Measurements from ENCODE around the gene GMEB2.
"Not testable (repeated sequence)": the region's sequence is repeated elsewhere in the genome, so short reads cannot be mapped to it uniquely, and the experiment has no call there.

The GMEB2 gene, protein sequence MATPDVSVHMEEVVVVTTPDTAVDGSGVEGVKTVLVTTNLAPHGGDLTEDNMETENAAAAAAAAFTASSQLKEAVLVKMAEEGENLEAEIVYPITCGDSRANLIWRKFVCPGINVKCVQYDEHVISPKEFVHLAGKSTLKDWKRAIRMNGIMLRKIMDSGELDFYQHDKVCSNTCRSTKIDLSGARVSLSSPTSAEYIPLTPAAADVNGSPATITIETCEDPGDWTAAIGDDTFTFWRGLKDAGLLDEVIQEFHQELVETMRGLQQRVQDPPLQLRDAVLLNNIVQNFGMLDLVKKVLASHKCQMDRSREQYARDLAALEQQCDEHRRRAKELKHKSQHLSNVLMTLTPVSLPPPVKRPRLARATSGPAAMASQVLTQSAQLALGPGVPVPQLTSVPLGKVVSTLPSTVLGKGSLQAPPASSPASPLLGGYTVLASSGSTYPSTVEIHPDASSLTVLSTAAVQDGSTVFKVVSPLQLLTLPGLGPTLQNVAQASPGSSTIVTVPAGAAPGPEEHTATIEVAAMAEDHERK

DNA sequence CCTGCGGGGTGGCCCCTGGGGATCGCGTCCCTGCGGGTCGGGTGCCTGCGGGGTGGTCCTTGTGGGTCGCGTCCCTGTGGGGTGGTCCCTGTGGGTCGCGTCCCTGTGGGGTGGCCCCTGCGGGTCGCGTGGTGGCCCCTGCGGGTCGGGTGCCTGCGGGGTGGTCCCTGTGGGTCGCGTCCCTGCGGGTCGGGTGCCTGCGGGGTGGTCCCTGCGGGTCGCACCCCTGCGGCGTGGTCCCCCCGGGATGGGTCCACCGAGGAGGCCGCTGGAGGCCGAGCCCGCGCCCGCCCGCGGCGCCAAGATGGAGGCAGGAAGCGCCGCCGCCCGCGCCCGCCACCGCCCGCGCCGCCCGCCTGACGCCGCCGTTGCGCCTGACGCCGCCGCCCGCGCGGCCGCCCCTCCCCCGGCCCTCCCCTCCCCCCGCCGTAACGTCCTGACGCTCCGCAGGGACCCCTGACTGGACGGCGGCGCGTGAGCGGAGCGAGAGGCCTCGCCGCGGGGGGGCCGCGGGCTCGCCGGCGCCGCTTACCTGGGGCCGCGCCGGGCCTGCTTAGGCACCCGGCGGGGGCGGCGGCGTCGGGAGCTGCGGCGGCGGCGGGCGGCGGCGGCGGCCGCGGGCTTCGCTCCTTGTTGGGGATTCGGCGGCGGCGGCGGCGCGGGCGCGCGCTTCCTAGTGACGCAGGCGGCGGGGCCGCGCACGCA, at the start of gene GMEB2:
Gene GMEB2, minus strand, starts transcription at position 678 of the 705 bp plus-strand sequence. CDS start 7,704 bp downstream, outside the sequence.
- DNase-seq (ENCODE audit: low read depth in 1 of 2, low spot score in 1 of 2): peak; percentile 49 to 64

DNA sequence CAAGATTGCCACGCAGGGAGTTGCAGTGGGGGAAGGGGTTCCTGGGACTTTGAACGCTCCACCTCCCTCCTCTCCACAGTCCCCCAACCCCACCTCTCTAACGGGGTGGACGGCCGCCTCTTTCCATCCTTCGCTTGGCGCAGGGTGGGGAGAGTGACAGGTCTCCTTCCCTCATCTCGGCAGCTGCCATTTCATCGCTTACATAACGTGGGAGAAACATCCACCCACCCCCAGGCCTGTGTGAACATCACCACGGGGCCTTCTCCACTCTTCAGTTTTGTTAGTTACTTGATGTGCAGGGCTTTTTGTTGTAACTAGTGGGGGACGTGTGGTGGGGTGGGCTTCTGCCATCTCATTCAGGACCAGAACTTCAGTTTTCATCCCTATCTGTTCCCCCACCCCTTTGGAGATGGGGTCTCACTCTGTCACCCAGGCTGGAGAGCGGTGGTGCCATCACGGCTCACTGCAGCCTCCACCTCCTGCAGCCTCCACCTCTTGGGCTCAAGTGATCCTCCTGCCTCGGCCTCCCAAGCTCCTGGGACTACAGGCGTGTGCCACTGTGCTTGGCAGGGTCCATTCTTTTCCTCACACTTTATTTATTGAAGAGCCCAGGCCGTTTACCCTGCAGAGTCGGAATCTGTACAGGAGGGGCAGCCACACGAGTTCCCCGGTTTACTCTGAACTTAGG, 48.9 kb upstream of the GMEB2 start:
- DNase-seq (ENCODE audit: low read depth in 1 of 2, low spot score in 1 of 2): no peak

DNA sequence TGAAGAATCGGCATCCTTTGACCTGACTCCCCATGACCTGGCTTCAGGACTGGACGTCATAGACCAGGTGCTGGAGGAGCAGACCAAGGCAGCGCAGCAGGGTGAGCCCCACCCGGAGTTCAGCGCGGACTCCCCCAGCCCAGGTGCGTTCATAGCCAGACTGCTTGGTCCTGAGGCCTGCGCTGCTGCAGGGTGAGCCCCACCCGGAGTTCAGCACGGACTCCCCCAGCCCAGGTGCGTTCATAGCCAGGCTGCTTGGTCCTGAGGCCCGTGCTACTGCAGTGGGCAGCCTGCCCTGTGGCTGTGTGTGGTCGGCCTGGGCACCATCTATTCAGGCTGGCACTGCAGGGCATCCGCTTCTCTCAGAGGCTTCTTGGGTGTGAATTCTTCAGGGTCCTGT, 47.0 kb upstream of the GMEB2 start:
- no peak for DNase-seq (ENCODE audit: low read depth in 1 of 2, low spot score in 1 of 2)

DNA sequence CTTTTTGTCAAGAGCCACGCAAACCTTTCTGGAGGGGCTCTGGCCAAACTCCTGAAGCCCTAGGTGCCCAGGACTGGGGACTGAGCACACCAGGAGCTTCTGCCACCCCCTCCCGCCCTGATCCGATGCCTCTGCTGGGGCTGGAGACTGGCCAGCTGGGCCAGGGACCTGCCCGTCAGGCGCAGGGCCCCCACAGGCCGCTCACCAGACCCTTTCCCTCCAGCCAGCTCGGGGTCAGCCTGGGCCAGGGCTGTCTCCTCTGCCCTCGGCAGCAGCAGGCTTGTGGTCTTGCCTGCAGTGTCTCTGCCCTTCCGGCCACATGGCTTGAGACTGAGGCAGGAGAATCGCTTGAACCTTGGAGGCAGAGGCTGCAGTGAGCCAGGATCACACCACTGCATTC, 45.8 kb upstream of the GMEB2 start:
- DNase-seq (ENCODE audit: low read depth in 1 of 2, low spot score in 1 of 2): no peak

DNA sequence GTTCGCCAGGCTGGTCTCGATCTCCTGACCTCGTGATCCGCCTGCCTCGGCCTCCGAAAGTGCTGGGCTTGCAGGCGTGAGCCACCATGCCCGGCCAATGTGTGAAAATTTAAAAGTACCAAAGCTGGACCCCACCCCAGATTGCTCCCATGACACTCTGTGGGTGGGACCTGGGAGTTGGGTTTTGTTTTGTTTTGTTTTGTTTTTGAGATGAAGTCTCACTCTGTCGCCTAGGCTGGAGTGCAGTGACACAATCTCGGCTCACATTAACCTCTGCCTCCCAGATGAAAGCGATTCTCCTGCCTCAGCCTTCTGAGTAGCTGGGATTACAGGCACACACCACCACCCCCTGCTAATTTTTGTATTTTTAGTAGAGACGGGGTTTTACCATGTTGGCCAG, 44.8 kb upstream of the GMEB2 start:
- DNase-seq (ENCODE audit: low read depth in 1 of 2, low spot score in 1 of 2): not testable (repeated sequence)

DNA sequence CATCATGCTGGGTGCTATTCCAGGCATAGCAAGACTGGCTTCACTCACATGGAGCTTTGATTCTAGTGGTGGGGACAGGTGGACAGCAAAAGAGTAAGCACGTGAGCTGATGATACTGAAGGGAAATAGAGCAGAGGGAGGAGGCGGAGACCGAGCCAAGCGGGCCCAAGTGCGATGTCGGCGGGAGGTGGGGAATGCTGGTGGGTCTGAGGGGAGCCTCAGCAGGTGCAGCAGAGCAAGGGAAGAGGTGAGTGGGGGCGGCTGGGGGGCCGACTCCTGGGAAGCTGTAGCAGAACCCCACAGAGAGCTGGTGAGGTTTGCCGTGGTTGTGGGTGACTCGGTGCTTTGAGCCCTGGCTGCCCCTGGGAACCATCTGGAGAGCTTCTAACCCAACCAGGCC, 41.5 kb upstream of the GMEB2 start:
- no peak for DNase-seq (ENCODE audit: low read depth in 1 of 2, low spot score in 1 of 2)

DNA sequence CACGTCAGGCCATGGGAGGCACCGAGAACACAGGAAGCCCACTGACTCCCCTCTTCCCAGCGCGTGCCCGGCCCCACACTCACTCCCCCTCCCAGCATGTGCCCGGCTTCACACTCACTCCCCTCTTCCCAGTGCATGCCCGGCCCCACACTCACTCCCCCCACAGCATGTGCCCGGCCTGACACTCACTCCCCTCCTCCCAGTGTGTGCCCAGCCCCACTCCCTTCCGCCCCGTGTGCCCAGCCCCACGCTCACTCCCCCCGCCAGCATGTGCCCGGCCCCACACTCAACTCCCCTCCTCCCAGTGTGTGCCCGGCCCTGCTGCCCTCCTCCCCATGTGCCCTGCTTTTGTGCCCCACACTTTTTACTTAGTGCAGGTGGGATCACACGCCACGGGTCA, 41.0 kb upstream of the GMEB2 start:
- DNase-seq (ENCODE audit: low read depth in 1 of 2, low spot score in 1 of 2): no peak

DNA sequence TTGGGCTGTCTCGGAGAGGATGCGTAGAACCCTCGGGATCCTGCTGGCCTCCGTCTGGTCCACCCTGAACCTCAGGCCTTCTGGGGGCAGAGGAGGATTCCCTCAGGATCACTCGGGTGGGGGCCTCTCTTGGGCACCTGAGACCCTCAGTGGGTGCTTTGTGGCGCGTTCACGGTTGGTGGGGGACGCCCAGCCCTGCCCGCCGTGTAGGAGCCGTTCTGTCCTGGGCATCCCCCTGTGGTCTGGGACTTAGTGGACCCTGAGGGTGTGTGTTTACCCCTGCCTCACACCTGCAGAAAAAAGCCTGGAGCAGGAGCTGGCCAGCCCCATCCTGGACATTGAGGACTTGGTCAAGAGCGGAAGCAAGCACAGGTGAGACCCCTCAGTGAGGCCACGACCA, 38.8 kb upstream of the GMEB2 start:
- DNase-seq (ENCODE audit: low read depth in 1 of 2, low spot score in 1 of 2): no peak

DNA sequence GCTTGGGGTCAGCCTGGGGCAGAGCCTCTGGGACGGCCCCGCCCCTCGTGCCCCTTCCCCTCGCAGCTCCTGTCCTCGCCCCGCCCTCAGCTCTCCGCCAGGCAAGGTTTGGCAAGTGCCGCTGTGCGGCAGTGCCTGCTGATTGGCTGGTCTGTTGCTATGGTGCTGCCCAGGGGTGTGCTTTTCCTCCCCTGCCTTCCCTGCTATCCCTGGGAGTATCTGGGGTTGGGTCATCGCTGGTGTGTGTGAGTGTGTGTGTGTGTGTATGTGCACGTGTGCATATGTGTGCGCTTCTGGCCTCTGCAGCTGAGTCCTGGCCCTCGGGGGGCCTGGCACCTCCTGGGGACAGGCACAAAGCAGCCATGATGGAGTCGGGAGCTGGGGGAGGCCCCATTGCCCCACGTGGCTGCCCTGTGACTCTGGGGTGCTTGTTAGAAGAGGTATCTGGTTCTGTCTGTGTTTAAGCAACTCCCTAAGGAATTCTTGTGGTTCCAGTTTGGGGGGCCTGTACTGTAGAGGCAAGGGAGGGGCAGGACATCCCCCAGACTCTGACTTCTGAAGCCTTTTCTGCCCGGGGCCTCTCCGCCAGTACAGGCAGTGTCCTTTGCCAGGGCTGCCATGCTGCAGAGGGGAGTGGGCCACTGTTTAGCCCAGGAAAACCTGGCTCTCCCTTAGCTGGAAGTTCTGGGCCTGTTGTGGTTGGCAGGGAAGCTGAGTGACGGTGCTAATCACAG, 38.1 kb upstream of the GMEB2 start:
- DNase-seq (ENCODE audit: low read depth in 1 of 2, low spot score in 1 of 2): no peak

DNA sequence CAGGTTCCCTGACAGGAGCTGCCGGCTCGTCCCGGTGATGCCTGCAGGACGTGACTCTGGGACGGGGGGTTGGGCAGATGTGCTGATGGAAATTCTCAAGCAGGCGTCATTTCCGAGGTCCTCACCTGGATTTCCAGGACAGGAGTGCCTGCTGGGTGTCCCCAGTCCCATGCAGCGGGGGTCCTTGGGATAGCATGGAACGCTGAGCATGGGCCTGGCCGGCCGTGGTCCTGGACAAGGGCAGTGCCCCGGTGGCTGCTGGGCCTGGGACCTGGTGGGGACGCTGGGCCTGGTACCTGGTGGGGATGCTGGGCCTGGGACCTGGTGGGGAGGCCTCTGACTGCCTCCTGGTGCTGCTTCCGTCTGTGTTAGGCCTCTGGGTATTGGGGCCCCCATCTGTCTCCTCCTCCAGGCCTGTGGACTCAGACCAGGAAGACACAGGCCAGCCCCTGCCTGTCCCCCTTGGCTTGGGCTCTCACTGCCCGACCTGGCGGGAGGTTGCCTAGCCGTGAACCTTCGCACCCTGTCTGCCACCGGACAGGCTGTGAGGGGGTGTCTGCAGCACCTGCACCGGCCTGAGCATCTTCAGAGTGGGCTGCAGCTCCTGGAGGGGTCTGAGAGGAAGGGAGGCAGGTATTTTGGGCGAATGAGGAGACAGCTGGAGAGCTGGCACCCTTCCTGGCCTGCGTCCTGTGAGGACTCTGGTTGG, 37.4 kb upstream of the GMEB2 start:
- DNase-seq (ENCODE audit: low read depth in 1 of 2, low spot score in 1 of 2): no peak

DNA sequence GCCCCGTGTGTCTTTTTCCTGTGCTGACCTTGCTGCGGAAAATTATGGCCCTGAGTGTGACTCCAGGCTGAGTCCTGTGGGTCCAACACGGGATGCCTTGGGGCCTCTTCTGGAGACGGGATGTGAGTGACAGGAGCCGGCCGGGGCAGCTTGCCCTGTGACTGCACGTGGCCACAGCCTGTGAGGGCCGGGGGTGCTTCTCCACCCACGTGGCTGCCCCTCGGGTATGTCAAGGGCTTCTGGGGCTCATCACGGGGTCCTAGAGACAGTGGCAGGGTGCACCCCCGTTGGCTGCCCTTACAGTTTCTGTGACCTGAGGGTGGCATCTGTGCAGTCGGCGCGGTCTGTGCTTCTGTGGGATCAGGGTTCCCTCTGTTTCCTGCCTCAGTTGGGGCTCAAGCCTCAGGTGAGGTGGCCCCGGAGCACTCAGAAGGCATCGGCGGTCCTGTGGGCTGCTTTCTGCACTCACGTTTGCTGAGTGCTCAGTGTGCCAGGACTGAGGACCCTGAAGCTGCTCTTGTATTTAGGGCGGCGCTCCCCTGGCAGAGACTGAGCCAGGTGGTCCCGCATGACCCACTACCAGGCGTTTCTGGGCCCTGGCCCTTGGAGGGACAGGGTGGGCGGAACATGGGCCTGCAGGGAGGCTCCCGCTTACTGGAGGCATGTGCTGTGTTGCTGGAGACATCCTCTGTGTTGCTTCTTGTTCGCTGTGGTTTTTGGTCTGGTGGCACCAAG, 36.6 kb upstream of the GMEB2 start:
- DNase-seq (ENCODE audit: low read depth in 1 of 2, low spot score in 1 of 2): no peak

DNA sequence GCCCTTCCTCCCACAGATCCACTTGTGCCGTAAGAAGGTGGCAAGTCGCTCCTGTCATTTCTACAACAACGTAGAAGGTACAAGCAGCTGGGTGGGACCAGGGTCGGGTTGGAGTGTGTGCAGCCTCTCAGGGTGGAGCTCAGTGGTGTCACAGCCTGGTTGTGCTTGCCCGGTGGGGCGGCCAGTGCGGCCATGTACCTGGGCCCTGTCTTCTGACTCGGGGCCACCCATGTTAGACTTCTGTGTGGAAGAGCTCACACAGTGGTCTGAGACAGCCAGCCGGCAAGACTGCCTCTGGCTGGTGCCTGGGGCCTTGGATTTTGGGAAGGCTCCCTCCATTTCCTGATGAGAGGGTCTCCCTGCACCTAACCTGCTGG, 35.9 kb upstream of the GMEB2 start:
- no peak for DNase-seq (ENCODE audit: low read depth in 1 of 2, low spot score in 1 of 2)

DNA sequence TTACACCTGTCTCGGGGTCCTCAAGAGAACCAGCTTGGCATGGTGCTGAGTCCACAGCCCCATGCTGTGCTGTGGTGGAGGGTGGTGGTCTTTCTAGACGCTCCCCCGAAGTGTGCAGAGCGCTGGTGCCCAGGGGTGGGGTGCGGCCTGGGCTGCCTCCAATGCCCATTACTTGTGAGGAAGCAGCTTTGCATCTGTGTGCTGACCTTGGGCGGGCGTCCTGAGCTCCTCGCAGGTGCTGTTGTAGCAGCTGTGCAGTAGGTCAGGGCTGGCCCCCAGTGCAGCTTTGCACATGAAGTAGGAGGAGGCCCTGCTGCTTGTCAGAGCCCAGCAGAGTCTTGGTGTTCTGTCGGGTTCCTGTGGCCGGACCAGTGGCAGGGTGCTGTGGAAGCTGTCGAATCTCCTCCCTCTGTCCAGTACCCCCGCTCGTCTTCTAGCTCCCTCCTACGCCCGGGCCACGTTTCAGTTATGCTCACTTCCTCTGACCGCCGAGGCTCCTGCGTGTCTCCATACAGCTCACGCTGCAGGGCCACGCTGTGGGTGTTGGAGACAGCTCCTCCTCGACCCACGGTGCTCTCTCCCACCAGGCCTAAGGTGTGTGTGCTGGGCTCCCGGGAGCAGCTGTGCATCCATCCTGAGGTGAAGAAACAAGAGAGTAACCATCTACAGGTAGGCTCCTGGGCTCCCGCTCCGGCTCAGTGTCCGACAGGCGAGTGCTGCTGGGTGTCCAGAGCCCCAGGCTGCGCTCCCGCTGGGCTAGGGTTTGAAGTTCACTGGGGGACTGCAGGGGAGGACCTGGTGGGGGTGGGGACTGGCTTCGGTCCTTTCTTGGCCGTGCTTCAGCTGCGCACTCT, 35.3 kb upstream of the GMEB2 start:
- no peak for DNase-seq (ENCODE audit: low read depth in 1 of 2, low spot score in 1 of 2)

DNA sequence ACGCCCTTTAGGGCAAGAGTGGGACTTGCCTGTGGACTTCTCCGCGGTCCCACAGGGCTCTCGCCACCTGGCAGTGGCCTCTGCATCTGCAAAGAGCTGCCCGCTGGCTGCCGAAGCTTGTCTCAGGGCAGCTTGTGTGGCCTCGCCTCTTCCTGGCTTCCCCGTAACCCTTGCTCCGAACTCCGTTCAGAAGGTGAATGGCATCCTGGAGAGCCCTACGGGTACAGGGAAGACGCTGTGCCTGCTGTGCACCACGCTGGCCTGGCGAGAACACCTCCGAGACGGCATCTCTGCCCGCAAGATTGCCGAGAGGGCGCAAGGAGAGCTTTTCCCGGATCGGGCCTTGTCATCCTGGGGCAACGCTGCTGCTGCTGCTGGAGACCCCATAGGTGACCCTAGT, 34.2 kb upstream of the GMEB2 start:
- DNase-seq (ENCODE audit: low read depth in 1 of 2, low spot score in 1 of 2): no peak

DNA sequence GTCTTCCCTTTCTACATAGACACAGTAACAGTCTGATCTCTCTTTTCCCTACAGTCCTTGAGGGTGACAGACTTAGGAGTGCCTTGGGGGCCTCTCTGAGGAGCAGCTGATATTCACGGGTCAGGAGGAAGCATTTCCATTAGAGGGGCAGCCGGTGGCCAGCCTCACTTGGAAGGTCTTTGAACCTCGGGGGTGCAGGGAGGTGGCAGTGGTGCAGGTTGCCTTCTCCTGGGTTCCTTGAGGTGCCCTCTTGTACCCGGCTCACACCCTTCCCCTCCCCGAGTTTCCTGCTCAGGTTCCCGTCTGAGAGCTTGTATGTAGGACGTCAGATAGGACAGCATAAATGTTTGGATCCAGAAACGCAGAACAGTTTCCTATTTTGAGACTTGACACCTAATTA, 33.7 kb upstream of the GMEB2 start:
- DNase-seq (ENCODE audit: low read depth in 1 of 2, low spot score in 1 of 2): no peak

DNA sequence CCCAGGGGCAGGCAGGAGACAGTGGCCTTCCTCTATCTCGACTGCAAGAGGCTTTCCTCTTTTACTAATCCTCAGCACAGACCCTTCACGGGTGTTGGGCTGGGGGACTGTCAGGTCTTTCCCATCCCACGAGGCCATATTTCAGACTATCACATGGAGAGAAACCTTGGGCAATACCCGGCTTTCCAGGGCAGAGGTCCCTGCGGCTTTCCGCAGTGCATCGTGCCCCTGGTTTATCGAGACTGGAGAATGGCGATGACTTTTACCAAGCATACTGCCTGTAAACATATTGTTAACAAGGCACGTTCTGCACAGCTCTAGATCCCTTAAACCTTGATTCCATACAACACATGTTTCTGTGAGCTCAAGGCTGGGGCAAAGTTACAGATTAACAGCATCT, 33.3 kb upstream of the GMEB2 start:
- not testable (repeated sequence) for DNase-seq (ENCODE audit: low read depth in 1 of 2, low spot score in 1 of 2)

DNA sequence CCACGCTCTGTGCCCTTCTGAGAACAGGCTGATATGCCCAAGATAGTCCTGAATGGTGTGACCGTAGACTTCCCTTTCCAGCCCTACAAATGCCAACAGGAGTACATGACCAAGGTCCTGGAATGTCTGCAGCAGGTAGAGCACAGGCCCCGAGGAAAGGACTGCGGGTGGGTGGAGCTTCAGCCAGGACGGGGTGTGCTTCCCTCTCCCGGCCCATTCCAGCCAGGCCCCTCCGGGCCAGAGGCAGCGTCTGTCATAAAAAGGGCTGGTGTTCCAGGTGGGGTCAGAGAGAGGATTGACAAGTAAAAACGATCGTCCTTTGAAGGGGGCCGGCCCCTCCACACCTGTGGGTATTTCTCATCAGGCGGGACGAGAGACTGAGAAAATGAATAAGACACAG, 32.5 kb upstream of the GMEB2 start:
- DNase-seq (ENCODE audit: low read depth in 1 of 2, low spot score in 1 of 2): no peak

DNA sequence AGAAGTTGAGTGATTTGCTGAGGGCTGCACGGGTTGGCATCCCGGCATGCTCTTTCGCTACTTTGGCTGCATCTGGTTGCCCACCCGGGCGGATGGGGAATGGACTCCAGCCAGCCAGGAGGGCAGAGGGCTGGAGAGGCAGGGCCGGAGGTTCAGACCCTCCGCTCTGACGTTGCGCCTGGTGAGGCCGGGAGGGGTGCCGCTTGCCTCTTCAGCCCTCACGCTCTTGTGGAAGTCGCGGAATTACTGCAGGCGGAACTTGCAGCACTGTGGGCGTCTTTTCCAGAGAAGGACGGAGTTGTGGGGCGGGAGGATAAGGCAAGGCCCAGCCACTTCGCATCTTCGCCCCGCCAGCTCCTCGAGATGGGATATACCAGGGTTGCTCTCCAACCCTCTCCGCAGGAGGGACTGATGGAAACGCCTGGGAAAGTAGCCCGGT, 31.9 kb upstream of the GMEB2 start:
- DNase-seq (ENCODE audit: low read depth in 1 of 2, low spot score in 1 of 2): no peak
